ENCODE measurements around the gene PIK3AP1. TPM values are rescaled to one million over a fixed set of nuclear protein-coding genes. Genes with fewer than 3 reads are reported as not detected.
A peak's percentile ranks its signal among the peaks of the same experiment; 100 is the strongest.

Gene PIK3AP1
- total and polyA plus RNA-seq, 2 of the 13 experiments (the other 11 are each of a cell fraction or from before 2014, with no cell fraction given): 3.6 to 13.8 TPM

- TF ChIP-seq, protein P1, sequence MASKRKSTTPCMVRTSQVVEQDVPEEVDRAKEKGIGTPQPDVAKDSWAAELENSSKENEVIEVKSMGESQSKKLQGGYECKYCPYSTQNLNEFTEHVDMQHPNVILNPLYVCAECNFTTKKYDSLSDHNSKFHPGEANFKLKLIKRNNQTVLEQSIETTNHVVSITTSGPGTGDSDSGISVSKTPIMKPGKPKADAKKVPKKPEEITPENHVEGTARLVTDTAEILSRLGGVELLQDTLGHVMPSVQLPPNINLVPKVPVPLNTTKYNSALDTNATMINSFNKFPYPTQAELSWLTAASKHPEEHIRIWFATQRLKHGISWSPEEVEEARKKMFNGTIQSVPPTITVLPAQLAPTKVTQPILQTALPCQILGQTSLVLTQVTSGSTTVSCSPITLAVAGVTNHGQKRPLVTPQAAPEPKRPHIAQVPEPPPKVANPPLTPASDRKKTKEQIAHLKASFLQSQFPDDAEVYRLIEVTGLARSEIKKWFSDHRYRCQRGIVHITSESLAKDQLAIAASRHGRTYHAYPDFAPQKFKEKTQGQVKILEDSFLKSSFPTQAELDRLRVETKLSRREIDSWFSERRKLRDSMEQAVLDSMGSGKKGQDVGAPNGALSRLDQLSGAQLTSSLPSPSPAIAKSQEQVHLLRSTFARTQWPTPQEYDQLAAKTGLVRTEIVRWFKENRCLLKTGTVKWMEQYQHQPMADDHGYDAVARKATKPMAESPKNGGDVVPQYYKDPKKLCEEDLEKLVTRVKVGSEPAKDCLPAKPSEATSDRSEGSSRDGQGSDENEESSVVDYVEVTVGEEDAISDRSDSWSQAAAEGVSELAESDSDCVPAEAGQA (IDR thresholded peaks at IDR 0.05; ENCODE audit: low read depth): no peak
- TF ChIP-seq, protein P1 (CRISPR knock-in tag; IDR thresholded peaks at IDR 0.05; ENCODE audit: borderline replicate concordance): no peak
- no peak for TF ChIP-seq ZMAT5 (CRISPR knock-in tag; IDR thresholded peaks at IDR 0.05; ENCODE audit: borderline replicate concordance, low read depth)
- TF ChIP-seq ZNF510 (CRISPR knock-in tag; IDR thresholded peaks at IDR 0.05; ENCODE audit: low read depth): no peak
- TF ChIP-seq TEAD3 (CRISPR knock-in tag; optimal IDR thresholded peaks at IDR 0.05; ENCODE audit: borderline replicate concordance): peak; percentile 14
- no peak for TF ChIP-seq MYNN (CRISPR knock-in tag; IDR thresholded peaks at IDR 0.05; ENCODE audit: low read depth)
- TF ChIP-seq SKI (IDR thresholded peaks at IDR 0.05; ENCODE audit: partially characterized antibody): peak; percentile 75
- no peak for TF ChIP-seq DNMT1 (CRISPR knock-in tag; IDR thresholded peaks at IDR 0.05)
- TF ChIP-seq CREM (IDR thresholded peaks at IDR 0.05): peak; percentile 45; the same call in 1 of the 2 replicates
- TF ChIP-seq CREM (CRISPR knock-in tag; IDR thresholded peaks at IDR 0.05): no peak
- TF ChIP-seq ZNF326 (CRISPR knock-in tag; IDR thresholded peaks at IDR 0.05; ENCODE audit: borderline replicate concordance): no peak
- TF ChIP-seq CCDC6 (CRISPR knock-in tag; IDR thresholded peaks at IDR 0.05): 0 out of 2 replicates have a peak, but pooled peaks have one; percentile 47
- no peak for TF ChIP-seq TAF15 (IDR thresholded peaks at IDR 0.05; ENCODE audit: low read depth, low read length, poor library complexity, severe bottlenecking)
- TF ChIP-seq CEBPZ (IDR thresholded peaks at IDR 0.05; ENCODE audit: low read length): no peak
- TF ChIP-seq TMF1 (CRISPR knock-in tag; IDR thresholded peaks at IDR 0.05; ENCODE audit: low read depth): no peak
- TF ChIP-seq XRCC5 (optimal IDR thresholded peaks at IDR 0.05; ENCODE audit: low read length): no peak
- TF ChIP-seq TERF1 (CRISPR knock-in tag; IDR thresholded peaks at IDR 0.05): no peak
- no peak for TF ChIP-seq KLF15 (CRISPR knock-in tag; IDR thresholded peaks at IDR 0.05; ENCODE audit: borderline replicate concordance)
- TF ChIP-seq ZFP90 (CRISPR knock-in tag; IDR thresholded peaks at IDR 0.05; ENCODE audit: borderline replicate concordance): no peak
Observed at GRCh38 chr10:96670786-96671185, 49.5 kb downstream of the PIK3AP1 start (continued).
